HFFc6 (cell line): ENCODE data around the gene ZNF76. TPM values are rescaled to one million over a fixed set of nuclear protein-coding genes. Genes with fewer than 3 reads are reported as not detected.

Experiments used
- DNase-seq: peaks from one replicate; pipeline ENCODE4 v3.0.0-alpha.2; 2018
- H3K27ac Mint-ChIP-seq: 2 replicates; pipeline ENCODE4 v1.8.0; 2020; ENCODE audit warnings: mild to moderate bottlenecking, mixed read lengths
- H3K27me3 Mint-ChIP-seq: 2 replicates; pipeline ENCODE4 v1.8.0; 2021; ENCODE audit warnings: mild to moderate bottlenecking, moderate library complexity, mixed read lengths; ENCODE audit not compliant: insufficient read depth
- H3K36me3 Mint-ChIP-seq: 2 replicates; pipeline ENCODE4 v1.8.0; 2021; ENCODE audit warnings: low read depth, mixed read lengths
- H3K4me1 Mint-ChIP-seq: 2 replicates; pipeline ENCODE4 v1.8.0; 2020; ENCODE audit warnings: low read depth, mixed read lengths
- H3K4me3 Mint-ChIP-seq: 2 replicates; pipeline ENCODE4 v1.8.0; 2020; ENCODE audit warnings: mild to moderate bottlenecking, moderate library complexity, mixed read lengths
- H3K9me3 Mint-ChIP-seq: 2 replicates; pipeline ENCODE4 v1.8.0; 2020; ENCODE audit warnings: mild to moderate bottlenecking, mixed read lengths
- total RNA-seq, 6 experiments: library from RNA; stranded (reverse); fragmentation: NEBNext Ultra II Directional; extraction: Animal tissue kit (Norgen Biotek cat#: 25700); gene quantifications; 2 replicates in 1 of 6; 3 replicates in 5 of 6; pipeline ENCODE4 v1.2.3, GENCODE V29; 2021
- TF ChIP-seq, protein P1 (sequence below): fragments of 200-600 bp; sonication (generic); IDR thresholded peaks from 2 replicates; pipeline ENCODE4 v1.5.0; 2021; ENCODE audit warnings: antibody characterized with exemption, mild to moderate bottlenecking

Gene ZNF76
- total RNA-seq, 6 experiments from 2014 or later, result 12.7 to 17.1 (median 16.4) TPM

GRCh38 chr6:35317483-35318195 lies 58.1 kb downstream of the ZNF76 start:
- Mint-ChIP-seq H3K4me3 (peak overlapping the region; percentile 90), H3K9me3 (no peaks in the 10 kb centered on the region), H3K27ac (peak overlapping the region; percentile 67; the same call in 1 of the 2 replicates), H3K4me1 (peaks cover 21% of the 10 kb centered on the region), H3K27me3 (peaks cover 4% of the 10 kb centered on the region; the same call in 1 of the 2 replicates), H3K36me3 (no peaks in the 10 kb centered on the region)
- DNase-seq, result no peak
- TF ChIP-seq, protein P1, sequence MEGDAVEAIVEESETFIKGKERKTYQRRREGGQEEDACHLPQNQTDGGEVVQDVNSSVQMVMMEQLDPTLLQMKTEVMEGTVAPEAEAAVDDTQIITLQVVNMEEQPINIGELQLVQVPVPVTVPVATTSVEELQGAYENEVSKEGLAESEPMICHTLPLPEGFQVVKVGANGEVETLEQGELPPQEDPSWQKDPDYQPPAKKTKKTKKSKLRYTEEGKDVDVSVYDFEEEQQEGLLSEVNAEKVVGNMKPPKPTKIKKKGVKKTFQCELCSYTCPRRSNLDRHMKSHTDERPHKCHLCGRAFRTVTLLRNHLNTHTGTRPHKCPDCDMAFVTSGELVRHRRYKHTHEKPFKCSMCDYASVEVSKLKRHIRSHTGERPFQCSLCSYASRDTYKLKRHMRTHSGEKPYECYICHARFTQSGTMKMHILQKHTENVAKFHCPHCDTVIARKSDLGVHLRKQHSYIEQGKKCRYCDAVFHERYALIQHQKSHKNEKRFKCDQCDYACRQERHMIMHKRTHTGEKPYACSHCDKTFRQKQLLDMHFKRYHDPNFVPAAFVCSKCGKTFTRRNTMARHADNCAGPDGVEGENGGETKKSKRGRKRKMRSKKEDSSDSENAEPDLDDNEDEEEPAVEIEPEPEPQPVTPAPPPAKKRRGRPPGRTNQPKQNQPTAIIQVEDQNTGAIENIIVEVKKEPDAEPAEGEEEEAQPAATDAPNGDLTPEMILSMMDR, result no peak; the same call in 1 of the 2 replicates

GRCh38 chr6:35318196-35319171 lies 58.9 kb downstream of the ZNF76 start:
- no peaks in the 10 kb centered on the region for H3K36me3 Mint-ChIP-seq
- H3K4me3 Mint-ChIP-seq, result peak overlapping the region; percentile 90
- DNase-seq, result peak; percentile 71
- H3K4me1 Mint-ChIP-seq, result peaks cover 17% of the 10 kb centered on the region
- no peaks in the 10 kb centered on the region for H3K9me3 Mint-ChIP-seq
- peaks cover 4% of the 10 kb centered on the region for H3K27me3 Mint-ChIP-seq
- TF ChIP-seq, protein P1, result peak; percentile 29; the same call in 1 of the 2 replicates
- peak overlapping the region; percentile 77 for H3K27ac Mint-ChIP-seq

GRCh38 chr6:35319346-35320030 lies 60.0 kb downstream of the ZNF76 start:
- peaks cover 17% of the 10 kb centered on the region for H3K4me1 Mint-ChIP-seq
- H3K9me3 Mint-ChIP-seq, result no peaks in the 10 kb centered on the region
- H3K27ac Mint-ChIP-seq, result no peak overlapping the region
- TF ChIP-seq, protein P1, result no peak
- peaks cover 4% of the 10 kb centered on the region for H3K27me3 Mint-ChIP-seq
- H3K36me3 Mint-ChIP-seq, result no peaks in the 10 kb centered on the region
- DNase-seq, result no peak
- no peak overlapping the region for H3K4me3 Mint-ChIP-seq

DNA sequence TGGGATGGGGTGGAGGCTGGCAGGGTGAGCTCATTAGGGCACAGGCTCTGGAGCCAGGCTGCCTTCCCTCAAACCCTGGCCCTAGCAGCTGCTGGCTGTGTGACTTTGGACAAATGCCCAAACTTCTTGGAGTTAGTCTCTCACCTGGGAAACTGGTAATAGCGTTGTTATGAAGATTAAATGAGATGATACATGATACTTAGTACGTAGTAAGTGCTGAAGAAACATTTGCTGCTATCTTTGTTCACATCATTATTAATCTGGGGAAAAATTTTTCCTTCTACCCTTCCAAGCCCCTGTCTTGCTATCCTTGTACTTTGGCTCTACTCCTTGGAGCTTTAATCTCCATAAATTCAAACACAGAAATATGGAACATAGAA lies 60.5 kb downstream of the ZNF76 start:
- TF ChIP-seq, protein P1, result no peak
- peaks cover 17% of the 10 kb centered on the region for H3K4me1 Mint-ChIP-seq
- peaks cover 4% of the 10 kb centered on the region for H3K27me3 Mint-ChIP-seq
- H3K27ac Mint-ChIP-seq, result no peak overlapping the region
- H3K36me3 Mint-ChIP-seq, result no peaks in the 10 kb centered on the region
- no peak overlapping the region for H3K4me3 Mint-ChIP-seq
- DNase-seq, result no peak
- no peaks in the 10 kb centered on the region for H3K9me3 Mint-ChIP-seq

DNA sequence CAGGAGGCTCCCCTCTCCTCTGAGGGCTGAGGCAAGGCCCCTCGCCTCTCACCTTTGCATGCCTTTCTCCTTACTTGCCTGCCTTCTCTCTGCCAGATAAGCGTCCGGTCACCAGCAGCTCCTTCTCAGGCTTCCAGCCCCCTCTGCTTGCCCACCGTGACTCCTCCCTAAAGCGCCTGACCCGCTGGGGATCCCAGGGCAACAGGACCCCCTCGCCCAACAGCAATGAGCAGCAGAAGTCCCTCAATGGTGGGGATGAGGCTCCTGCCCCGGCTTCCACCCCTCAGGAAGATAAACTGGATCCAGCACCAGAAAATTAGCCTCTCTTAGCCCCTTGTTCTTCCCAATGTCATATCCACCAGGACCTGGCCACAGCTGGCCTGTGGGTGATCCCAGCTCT lies 61.6 kb downstream of the ZNF76 start:
- TF ChIP-seq, protein P1, result no peak
- no peak for DNase-seq
- Mint-ChIP-seq H3K27ac (no peak overlapping the region), H3K36me3 (no peaks in the 10 kb centered on the region), H3K27me3 (peaks cover 4% of the 10 kb centered on the region), H3K4me3 (no peak overlapping the region), H3K4me1 (peaks cover 17% of the 10 kb centered on the region), H3K9me3 (no peaks in the 10 kb centered on the region)
